GM04503 (cell line): Measurements from ENCODE around the gene PRKG2.

Experiments used
- DNase-seq: peaks from one replicate; pipeline ENCODE4 v3.0.0-alpha.2; 2012; ENCODE audit warnings: low read depth

The PRKG2 gene

DNA sequence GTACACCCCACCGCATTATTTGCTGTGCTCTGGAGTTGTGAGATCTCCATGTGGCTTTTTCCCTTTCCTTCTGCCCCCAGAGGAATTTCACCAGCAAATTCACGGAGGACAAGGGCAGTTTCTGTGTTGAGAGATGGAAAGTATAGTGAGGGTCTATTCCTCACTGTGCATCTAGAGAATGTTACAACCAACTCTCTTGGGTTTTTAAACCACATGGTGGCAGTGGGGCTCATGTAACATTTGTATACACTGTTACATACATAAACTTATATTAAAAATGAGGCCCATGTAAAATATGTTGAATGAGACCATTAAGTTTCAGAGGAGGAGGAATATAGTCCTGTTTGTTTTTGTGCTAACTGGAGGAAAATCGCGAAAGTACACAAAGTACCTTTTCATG, 909 bp upstream of the PRKG2 start:
- no peak for DNase-seq

DNA sequence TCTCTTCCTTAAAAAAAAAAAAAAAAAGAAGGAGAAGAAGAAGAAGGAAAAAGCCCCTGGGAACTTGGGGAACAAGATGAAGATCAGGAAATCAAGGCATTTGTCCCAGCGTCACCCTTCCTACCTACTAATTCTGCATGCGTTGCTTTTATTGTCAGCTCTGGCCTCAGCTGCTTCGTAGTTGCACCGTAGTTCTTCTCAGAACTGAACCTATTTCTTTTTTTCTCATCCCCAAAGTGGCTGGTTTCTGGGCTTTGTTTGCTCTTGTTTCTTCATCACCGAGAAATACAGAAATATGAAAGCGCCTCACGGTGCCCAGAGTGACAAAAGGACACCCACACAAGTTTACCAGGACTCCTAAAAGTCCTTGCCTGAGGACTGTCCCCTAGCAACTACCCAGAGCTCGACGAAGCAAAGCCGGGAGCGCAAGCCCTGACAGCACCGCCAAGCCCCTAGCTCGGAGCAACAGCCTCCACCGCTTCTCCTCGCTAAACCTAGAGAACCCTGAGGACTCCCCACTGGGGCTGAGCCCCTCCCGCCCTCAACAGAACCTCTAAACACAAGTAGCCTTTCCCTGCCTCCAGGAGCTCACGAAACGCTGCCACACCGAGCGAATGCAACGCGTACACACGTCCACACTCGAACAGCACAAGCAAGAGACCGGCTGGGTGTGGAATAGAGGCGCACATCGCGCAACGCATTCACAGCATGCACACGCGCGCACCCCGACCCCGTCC, 710 bp downstream of the PRKG2 start:
- no peak for DNase-seq

DNA sequence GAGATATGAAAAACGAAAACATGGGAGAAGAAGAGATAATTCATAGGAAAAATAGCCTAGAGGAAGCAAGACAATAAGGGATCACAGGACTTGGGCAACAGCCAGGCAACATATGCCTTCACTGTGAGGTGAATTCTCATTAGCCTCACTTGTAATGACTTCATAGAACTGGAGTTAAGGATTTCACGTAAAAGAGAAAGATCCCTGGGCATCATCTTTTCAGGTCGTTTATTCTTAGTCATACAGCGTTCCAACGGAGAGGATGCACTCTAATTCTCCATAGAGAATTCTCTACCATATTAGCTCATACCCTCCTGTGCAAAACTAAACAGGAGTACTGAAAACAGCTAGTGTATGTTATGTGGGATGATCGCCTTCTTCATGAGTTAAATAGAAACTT, 1.4 kb downstream of the PRKG2 start:
- DNase-seq: no peak

DNA sequence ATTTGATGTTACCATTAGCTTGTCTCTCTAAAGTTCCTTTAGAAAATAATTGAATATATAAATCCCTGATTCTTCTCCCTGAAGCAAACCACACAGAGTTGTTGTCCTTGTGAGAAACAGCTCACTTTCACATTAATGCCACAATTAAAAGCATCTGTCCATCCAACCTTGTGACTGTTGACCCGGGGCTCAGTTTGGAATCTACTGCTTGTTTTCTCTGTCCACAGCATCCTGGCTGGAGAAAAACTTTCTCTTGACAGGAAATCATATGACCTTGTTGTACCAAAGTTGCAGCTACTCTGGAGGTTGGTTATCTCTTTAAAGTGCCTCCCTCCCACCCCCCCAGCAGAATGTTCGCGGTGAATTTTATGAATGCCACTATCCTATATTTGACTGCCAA, 3.1 kb downstream of the PRKG2 start:
- DNase-seq: no peak

DNA sequence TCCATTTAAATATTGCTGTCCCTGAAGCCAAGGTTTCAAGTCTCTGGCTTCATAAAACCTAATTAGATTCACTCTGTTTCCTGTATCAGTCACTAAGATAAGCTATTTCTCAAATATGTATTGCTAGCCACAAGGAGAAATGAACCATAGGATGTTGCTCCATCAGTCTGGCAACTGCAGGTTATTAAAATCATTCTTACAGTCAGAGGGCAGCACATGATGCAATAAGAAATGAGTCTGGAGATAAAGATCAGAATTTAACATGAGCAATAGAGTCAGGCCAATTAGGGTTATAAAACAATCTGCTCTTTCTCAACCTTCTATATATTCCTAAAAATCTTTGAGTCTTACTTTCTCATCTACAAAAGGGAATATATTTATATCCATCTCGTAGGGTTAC, 7.2 kb downstream of the PRKG2 start:
- peak; percentile 96 for DNase-seq

DNA sequence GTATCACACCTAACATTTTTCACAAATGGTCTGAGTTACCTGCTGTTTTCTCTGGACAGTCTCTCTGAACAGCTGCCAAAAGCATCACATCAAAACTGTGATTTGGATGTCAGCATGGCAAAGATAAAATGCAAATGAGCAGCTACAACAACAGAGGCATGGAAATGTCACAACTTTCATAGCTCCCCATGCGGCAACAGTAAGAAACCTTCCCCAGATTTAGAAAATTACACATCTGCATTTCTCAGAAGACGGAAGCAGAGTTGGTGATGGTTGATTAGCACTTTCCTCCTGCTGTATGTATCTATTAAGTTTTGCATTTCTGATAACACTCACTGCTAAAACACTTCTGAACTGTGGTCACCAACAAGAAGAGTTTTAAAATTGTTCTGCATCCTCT, 9.7 kb downstream of the PRKG2 start:
- no peak for DNase-seq

DNA sequence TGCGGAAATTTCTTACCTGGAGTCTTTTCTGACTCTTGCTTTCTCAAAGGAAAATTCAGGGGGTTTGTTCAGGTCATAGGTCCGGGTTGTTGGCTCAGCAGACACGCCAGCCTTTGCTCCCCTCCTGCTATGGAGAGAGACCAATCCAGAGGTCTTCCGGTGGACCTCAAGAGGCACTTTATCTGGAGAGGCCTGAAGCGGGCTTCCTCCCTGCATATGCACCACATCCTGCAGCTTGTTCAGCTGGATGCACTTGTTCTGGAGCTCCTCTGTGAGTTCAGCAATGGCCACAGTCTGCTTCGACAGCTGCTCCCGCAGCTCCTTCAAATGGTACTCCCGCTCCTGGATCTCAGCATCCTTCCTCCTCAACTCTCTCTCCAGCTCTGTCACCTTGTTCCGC, 10.5 kb downstream of the PRKG2 start:
- no peak for DNase-seq

DNA sequence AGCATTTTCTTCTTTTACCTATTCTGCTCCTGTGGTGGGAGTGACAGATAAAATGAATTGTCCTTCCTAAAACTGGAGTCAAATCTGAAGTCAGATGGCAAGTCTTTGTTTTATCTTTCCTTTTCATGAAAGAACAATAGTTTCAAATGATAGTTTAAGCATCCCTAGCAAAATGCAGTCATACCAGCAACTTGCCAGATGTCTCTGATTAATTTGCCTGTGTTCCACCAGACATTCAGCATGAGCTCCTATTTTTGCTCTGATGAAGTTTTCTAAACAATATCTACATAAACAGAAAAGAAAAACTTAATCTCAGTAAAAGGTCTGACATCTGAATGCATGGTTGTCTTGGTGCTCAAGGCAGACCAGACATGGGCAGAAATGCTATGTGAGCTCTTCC, 15.2 kb downstream of the PRKG2 start:
- no peak for DNase-seq

DNA sequence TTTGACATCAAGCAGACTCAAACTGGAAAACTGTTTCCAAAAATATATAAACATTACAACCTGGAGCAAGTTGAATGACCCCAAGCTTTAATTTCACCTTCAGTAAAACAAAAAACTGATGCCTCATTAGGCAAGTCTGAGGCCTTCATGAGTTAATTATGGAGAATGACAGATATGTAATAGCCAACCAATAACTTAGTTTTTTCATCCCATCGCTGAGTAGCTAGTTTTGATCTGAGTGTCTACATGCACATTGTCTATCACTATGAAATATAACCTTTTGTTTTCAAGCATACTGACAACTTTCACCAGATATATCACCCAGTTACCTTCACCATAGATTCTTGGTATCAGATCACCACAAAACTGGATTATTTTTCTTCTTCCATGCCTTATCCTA, 16.4 kb downstream of the PRKG2 start:
- DNase-seq: no peak

DNA sequence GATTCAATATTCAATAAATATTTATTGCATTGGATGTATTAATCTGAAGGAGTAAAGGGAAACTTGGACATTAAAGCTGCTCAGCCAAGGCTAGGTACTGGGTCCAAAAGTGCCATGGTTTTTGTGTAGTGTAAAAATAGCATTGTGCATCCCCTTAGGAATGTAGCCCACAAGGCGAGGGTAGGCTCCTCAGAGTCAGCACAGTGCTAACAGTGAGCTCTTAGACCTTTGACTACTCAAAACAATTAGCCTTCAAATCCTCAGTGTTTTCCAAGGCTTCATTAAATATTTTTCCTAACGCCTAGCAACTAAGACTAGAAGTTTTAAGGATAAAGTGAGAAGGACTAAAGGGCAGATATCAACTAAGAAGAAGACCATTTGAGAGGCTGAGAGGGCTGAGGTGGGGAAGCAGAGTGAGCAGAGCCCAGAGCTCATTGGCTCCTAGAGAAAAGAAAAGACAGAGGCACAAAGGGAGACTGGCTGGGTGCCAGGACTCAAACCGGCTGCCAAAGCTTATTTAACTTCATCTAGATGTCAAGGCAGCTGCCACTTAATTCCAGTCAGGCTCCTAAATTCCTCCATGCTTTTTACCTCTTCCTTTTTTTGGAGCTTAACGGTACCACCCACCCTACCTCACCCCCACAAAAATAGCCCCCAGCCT, 17.0 kb downstream of the PRKG2 start:
- DNase-seq: no peak

DNA sequence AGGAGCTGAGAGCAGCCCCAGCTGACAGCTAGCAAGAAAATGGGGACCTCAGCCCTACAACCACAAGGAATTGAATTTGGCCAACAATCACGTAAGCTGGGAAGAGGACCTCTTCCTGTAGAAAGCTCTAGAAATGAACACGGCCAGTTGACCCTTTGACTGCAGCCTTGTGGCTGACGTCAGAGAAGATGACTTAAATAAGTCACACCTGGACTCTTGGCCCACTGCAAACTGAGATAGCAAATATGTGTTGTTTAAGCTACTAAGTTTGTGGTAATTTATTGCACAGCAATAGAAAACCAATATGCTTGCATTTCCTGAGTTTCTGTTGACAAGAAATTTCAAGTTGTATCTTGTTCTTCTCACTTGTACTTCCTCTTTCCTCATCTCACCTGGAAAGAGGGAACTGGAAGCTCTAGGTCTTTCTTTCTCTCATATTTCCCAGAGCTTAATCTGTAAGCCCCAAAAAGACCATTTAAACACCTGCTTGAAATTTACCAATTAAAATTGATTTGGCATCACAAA, 18.8 kb downstream of the PRKG2 start:
- no peak for DNase-seq

DNA sequence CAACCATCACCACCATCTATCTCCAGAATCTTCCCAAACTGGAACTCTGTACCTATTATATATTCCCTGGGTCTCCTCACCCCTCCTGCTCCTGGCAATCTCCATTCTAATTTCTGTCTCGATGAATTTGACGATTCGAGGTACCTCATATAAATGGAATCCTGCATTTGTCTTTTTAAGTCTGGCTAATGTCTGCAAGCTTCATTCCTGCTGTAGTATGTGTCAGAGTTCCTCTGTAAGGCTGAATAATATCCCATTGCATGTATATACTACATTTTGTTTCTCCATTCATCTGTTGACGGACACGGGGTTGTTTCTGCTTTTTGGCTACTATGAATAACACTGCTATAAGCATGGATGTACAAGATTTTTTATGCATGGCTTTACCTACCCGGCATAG, 19.5 kb downstream of the PRKG2 start:
- no peak for DNase-seq

DNA sequence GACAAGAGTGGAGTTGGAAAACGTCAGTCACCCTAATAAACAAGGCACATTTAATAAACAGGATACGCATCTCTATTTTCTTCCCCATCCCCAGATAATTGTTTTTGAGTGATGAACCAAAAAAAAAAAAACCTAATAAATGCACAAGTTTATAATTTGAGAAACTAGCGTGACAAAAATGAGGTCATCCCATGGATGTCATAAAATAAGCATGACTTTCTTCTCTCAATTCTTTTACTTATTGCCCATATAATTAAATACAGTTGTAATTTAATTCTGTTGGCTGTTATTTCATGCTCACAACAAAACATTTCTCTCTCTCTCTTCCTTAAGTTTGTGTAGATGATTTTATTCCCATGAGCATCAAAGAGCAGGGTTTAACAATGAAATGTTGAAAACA, 20.7 kb downstream of the PRKG2 start:
- DNase-seq: no peak

DNA sequence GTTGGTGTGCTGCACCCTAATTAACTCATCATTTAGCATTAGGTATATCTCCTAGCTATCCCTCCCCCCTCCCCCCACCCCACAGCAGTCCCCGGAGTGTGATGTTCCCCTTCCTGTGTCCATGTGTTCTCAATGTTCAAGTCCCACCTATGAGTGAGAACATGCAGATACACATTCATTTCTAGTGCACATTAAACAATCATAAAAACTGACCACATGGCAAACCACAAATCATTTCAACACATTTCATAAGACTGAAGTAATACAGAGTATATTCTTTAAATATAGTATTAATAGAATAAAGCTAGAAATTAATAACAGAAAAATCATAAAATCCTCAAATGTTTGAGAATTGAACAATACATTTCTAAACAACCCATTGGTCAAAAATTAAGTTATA, 34.1 kb downstream of the PRKG2 start:
- DNase-seq: no peak

DNA sequence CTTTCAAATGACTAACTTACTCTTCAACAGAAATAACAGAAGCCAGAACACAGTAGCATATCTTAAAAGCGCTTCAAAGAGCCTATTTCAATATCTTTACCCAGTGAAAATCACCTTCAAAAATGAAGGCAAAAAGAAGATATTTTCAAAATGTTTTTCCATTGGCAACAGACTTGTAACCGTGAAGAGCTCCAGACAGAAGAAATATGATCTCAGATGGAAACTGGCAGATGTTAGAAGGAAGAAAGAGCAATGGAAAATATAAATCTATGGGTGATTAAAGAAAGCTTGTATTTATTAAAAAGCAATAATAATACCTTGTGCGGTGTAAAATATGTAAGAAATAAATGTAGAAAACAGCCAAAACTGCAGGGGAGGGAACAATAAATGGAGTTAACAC, 35.7 kb downstream of the PRKG2 start:
- no peak for DNase-seq

DNA sequence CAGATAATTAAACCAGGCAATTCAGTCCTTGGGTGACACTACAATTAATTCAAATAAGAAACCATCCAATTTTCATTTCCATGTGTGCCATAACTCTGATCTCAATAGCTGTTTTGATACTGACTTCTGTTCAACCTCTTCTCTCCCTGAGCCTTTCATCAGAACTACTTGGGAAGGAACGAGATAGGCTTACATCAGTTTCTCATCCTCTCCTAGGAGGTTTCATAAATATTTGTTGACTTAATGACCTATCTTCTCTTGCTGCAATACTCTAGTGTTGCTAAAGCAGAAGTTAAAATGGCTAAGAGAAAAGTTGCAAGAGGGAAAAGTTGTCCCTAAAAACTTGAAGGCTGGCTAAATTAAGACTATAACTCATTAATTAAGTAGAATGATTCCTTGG, 41.8 kb downstream of the PRKG2 start:
- DNase-seq: no peak

DNA sequence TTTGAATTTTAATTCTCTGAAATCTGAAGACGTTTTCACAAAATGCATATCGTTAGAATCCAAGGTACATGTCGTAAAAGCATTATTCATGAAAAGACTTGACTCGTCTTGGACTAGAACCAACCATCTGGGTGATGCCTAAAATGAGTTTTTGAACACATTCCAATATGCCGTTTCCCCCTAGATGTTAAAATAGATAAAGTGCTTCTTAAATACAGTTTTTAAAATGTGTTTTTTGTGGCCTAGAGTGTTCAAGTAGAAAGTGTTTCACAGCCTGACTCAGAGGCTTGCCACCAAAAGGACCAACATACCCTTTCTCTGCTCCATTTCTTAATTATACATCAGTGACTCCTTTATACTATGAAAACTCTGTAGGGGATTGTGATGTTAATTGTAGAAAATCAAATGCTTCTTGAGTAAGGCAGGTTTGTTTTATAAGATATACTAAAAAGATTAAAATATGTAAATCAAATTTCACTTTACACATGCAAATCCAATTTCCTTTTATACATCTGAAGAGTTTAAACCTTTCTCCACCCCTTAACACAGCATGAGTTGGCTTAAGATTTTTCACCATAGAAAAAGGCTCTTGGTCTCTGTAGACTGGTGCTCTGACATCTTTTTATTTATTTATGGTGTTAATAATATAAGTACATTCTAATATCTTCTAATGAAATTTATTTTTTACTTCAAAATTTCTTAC, 48.4 kb downstream of the PRKG2 start:
- DNase-seq: peak; percentile 11

DNA sequence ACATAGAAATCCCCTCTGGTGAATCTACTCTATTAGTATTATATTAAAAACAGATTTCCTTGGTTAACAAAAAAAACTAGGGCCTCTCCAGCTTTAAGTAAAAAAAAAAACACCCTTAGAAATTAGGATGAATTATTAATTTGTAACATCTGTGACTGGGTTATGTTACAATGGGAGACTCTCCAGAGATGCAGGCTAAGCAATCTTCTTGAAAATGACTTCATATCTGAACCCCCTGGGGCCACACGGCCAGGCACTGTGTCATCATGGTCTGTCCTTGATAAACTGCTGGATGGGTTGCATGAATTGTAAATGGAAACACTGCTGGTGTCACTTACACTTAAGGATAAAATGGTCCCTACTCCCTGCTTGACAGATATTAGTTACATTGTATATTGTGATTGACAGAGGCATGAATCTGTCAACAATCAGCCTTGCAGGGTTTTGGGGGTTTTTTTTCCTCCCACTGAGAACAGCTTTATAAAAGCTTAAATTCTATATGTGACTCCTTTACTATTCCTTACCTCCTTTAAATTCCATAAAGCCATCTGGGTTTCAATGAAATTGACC, 49.1 kb downstream of the PRKG2 start:
- DNase-seq: no peak

DNA sequence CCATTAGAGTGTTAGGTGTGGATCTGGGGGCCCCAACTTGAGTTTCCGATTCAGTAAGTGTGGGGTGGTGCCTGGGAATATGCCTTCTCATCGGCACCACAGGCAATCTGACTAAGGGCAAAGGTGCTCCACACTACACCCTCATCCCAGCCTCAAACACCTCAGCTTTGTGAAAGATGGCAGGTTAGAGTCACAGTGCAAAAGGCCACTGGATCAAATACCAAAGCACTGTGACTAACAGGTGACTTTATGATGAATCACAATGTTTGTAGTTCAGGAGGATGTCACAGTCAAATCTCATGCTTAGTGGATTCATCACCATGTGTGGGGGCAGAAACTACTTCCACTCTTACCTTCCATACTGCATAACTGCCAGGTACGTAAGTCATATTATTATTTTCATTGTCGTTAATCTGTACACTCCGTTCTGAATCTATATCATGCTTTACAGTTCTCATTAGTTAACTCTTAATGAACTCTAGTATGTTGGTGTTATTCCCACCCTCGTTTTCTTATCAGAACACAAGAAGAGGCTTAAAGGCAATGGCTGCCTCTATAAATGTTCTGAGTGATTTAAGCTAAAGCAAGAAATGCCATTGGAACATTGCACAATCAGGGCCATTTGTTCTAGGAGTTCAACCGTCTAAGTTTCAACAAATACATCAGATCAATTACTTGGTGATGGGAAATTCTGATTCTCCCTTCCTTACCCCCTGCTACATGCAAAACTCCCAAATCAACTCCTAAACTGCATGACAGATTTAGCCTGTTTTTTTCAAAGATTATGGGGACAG, 50.2 kb downstream of the PRKG2 start:
- DNase-seq: peak; percentile 27

DNA sequence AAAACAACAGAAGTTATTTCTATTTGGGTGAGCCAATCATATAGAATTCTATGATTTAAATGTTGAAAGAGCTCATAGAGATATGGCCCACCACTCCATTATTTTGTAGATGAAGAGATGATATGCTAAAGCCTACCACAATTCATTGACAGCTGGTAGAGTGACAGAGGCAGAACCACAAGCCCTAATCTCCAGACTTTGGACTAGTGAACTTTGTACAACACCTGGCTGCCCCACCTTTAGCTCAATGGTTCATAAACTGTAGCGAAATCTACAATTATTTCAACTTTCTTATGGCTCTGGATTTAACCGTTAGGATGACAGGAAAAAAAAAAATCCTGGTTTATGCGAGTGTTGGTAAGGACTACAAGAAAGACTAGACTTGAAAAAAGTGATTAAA, 50.9 kb downstream of the PRKG2 start:
- DNase-seq: no peak

DNA sequence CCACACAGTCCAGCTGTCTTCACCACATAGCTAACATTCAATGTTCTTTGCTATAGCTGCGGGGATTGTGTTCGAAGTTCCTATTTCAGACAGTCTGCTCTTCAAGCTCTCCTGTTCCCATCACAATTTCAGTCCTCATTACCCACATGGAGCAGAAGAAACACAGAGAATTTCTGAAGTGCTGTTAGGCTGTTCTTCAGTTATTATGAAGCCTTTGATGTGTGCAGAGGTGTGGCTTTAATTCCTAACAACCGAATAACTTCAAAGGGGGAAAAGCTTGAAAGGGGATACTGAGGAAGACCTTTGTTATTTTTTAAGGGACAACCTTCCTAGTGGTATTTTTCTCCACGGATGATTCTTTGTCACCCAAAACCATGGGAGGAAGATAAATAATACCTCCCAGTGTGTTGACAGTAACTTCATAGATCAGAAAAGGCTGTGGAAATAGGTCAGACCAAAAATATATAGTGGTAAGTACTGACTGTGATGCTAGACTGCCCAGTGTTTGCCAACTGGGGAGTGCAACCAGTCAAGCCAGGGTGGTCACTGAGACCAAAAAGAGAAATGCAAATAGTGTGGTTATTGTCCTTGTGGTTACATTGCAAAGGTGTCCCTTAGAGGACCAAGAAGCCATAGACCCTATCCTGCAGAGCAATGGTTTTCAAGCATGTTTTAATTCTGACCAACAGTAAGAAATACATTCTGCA, 52.1 kb downstream of the PRKG2 start:
- DNase-seq: no peak
